CD14-positive monocyte (primary cell): ENCODE results near the gene IQCN. TPM values are rescaled to one million over a fixed set of nuclear protein-coding genes. Genes with fewer than 3 reads are reported as not detected.

Experiments used
- DNase-seq, 3 donors: peaks; one replicate each; pipeline ENCODE4 v3.0.0-alpha.2; 2011 to 2022
- H2AFZ ChIP-seq: 2 replicates; pipeline ENCODE4 v1.6.0; 2012; ENCODE audit warnings: mild to moderate bottlenecking, low read depth, low read length, inconsistent platforms; ENCODE audit not compliant: insufficient read depth, poor library complexity, severe bottlenecking
- H3K27ac ChIP-seq, 2 donors: 1 replicate in 1 of 2; 2 replicates in 1 of 2; pipeline ENCODE4 v1.5.1; 2012 to 2013; ENCODE audit warnings: low read length in 2 of 2, control low read depth in 1 of 2, inconsistent platforms in 1 of 2, low read depth in 1 of 2, mild to moderate bottlenecking in 1 of 2
- H3K27me3 ChIP-seq, 2 donors: one replicate each; pipeline versions ENCODE4 v1.6.0 to v1.6.1; 2011 to 2013; ENCODE audit warnings: low read length in 2 of 2; ENCODE audit not compliant: control insufficient read depth in 2 of 2, insufficient read depth in 2 of 2
- H3K36me3 ChIP-seq, 2 donors: replicated peaks in 1 of 2; 1 replicate in 1 of 2; 2 replicates in 1 of 2; pipeline versions ENCODE4 v1.5.1 to v1.6.1; 2012 to 2013; ENCODE audit warnings: low read length in 2 of 2, control low read depth in 1 of 2, inconsistent platforms in 1 of 2, mild to moderate bottlenecking in 1 of 2; ENCODE audit not compliant: insufficient read depth in 2 of 2, control insufficient read depth in 1 of 2
- H3K4me1 ChIP-seq, 2 donors: 1 replicate in 1 of 2; 2 replicates in 1 of 2; pipeline versions ENCODE4 v1.5.1 to v1.6.1; 2012 to 2013; ENCODE audit warnings: low read length in 2 of 2, control low read depth in 1 of 2, inconsistent platforms in 1 of 2, mild to moderate bottlenecking in 1 of 2, moderate library complexity in 1 of 2; ENCODE audit not compliant: insufficient read depth in 2 of 2, control insufficient read depth in 1 of 2
- H3K4me2 ChIP-seq: replicated peaks from 2 replicates; pipeline ENCODE3; 2012; ENCODE audit warnings: low read length, moderate library complexity, mild to moderate bottlenecking; ENCODE audit not compliant: poor library complexity, severe bottlenecking; ENCODE audit errors: extremely low read depth
- H3K4me3 ChIP-seq, 3 experiments: fragments of 200-600 bp in 1 of 3; sonication (generic) in 1 of 3; replicated peaks in 1 of 3; 1 replicate in 2 of 3; 2 replicates in 1 of 3; pipeline ENCODE4 v1.5.1; 2011 to 2013; ENCODE audit warnings: low read length in 3 of 3, mild to moderate bottlenecking in 3 of 3, control low read depth in 2 of 3, low read depth in 2 of 3, inconsistent platforms in 1 of 3, moderate library complexity in 1 of 3
- H3K79me2 ChIP-seq: 2 replicates; pipeline ENCODE4 v1.6.0; 2012; ENCODE audit warnings: mild to moderate bottlenecking, control low read depth, inconsistent platforms, low read length, moderate library complexity; ENCODE audit not compliant: insufficient read depth
- H3K9ac ChIP-seq: 2 replicates; pipeline ENCODE4 v1.6.0; 2017; ENCODE audit warnings: low read length, mild to moderate bottlenecking; ENCODE audit not compliant: insufficient read depth, poor library complexity, severe bottlenecking
- H3K9me3 ChIP-seq, 2 donors: replicated peaks in 1 of 2; 1 replicate in 1 of 2; 2 replicates in 1 of 2; pipeline versions ENCODE4 v1.5.1 to v1.6.1; 2012 to 2013; ENCODE audit warnings: low read length in 2 of 2, control low read depth in 1 of 2; ENCODE audit not compliant: control insufficient read depth in 1 of 2, insufficient read depth in 1 of 2
- H4K20me1 ChIP-seq: 2 replicates; pipeline ENCODE4 v1.6.0; 2012; ENCODE audit warnings: mild to moderate bottlenecking, low read length, control low read depth, moderate library complexity; ENCODE audit not compliant: insufficient read depth
- H3K27ac Mint-ChIP-seq, 7 donors: one replicate each; pipeline ENCODE4 v1.8.0; 2020; ENCODE audit warnings: mild to moderate bottlenecking in 7 of 7, mixed read lengths in 7 of 7, moderate library complexity in 6 of 7, inconsistent platforms in 2 of 7
- H3K27me3 Mint-ChIP-seq, 3 donors: one replicate each; pipeline ENCODE4 v1.8.0; 2021 to 2022; ENCODE audit warnings: low read depth in 3 of 3, mild to moderate bottlenecking in 3 of 3, mixed read lengths in 3 of 3, moderate library complexity in 3 of 3, inconsistent platforms in 1 of 3
- H3K36me3 Mint-ChIP-seq, 2 donors: one replicate each; pipeline ENCODE4 v1.8.0; 2020; ENCODE audit warnings: mixed read lengths in 2 of 2, inconsistent platforms in 1 of 2, mild to moderate bottlenecking in 1 of 2
- H3K4me1 Mint-ChIP-seq: one replicate; pipeline ENCODE4 v1.8.0; 2020; ENCODE audit warnings: mild to moderate bottlenecking, mixed read lengths
- H3K4me3 Mint-ChIP-seq, 2 donors: one replicate each; pipeline ENCODE4 v1.8.0; 2020; ENCODE audit warnings: mild to moderate bottlenecking in 2 of 2, mixed read lengths in 2 of 2, moderate library complexity in 1 of 2
- H3K9me3 Mint-ChIP-seq, 7 donors: one replicate each; pipeline ENCODE4 v1.8.0; 2020 to 2022; ENCODE audit warnings: mixed read lengths in 7 of 7, mild to moderate bottlenecking in 6 of 7, moderate library complexity in 6 of 7, inconsistent platforms in 2 of 7
- WGBS: methylation state at CpG from one replicate; pipeline ENCODE4 v1.1.5; 2013; ENCODE audit warnings: missing lambda C conversion rate; ENCODE audit not compliant: insufficient coverage; 5-methylcytosine and 5-hydroxymethylcytosine counted together
- intact Hi-C, 2 donors: fragments of 100-400 bp; cut with micrococcal nuclease; formaldehyde crosslinking; loops; one replicate each; pipeline versions ENCODE4 v1.15.0 to v1.15.1; 2023
- polyA plus RNA-seq, 3 donors: library from polyadenylated mRNA; depleted of rRNA in 1 of 3; unstranded in 2 of 3; stranded (reverse) in 1 of 3; fragments of 300-500 nt in 2 of 3; fragments of >200 nt in 1 of 3; fragmentation: Illumina TruSeq in 2 of 3; gene quantifications; 1 replicate in 2 of 3; 2 replicates in 1 of 3; pipeline ENCODE4 v1.2.3, GENCODE V29; 2012 to 2021
- TF ChIP-seq, protein P1 (sequence below): fragments of 200-600 bp; IDR thresholded peaks from one replicate; pipeline ENCODE4 v1.8.0; 2022; ENCODE audit warnings: antibody characterized with exemption, mild to moderate bottlenecking

Gene IQCN
- polyA plus RNA-seq, 3 donors = 6.9 TPM; not detected in 2

DNA sequence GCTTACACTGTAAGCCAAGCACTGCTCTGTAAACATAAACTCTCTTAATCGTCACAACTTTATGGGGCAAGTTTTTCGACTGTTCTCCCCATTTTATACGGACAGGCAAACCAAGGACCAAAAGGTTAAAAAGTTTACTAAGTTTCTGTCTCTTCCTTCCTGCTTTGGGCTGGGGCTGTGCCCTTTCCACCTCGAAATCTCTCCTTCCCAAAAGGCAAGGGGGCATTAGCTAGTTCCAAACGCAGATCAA lies 4.9 kb upstream of the IQCN start:
- no peaks in the 10 kb centered on the region for H3K9me3 ChIP-seq
- H3K4me1 ChIP-seq = peaks cover 47 to 58% of the 10 kb centered on the region in 2 donors

DNA sequence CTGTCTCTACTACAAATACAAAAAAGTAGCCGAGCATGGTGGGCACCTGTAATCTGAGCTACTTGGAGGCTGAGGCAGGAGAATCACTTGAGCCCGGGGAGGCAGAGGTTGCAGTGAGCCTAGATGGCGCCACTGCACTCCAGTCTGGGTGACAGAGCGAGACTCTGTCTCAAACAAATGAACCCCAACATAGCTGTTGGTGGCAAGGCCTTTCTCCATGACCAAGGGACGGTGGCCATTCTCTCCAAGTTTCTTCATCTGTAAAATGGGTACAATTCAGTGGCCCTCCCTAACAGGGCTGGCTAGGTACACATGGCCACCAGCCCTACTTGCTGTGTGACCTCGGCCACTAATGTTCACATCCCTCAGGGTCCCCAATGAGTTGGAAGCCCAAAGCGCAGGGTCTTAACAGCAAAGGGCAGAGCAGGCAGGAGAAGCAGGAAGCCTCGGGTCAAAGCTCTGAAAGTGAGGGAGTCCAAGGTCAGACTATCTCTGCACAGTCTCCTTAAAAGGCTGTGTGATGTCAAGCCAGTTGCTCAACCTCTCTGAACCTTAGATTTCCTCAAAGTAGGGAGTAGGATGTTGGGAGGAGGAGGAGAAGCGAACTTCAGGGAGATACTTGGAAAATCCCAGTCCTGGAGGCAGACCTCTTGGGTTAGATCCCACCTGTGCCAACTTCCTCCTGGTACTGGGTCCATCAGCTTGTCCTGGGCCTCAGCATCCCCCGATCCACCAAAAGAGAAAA lies 4.4 kb upstream of the IQCN start:
- Mint-ChIP-seq H3K36me3 (peaks cover 22 to 58% of the 10 kb centered on the region in 2 donors), H3K4me1 (peaks cover 53% of the 10 kb centered on the region), H3K4me3 (peak overlapping the region; percentile 95 to 97), H3K27ac (peak overlapping the region; percentile 95 to 99 (median 98)), H3K27me3 (peaks cover 0 to 9% (median 2%) of the 10 kb centered on the region in 3 donors), H3K9me3 (peaks cover 0 to 8% (median 5%) of the 10 kb centered on the region in 7 donors)
- peak overlapping the region; percentile 97 for H3K9ac ChIP-seq
- peak overlapping the region; percentile 84 for H3K4me2 ChIP-seq
- H3K27me3 ChIP-seq = no peaks in the 10 kb centered on the region
- no peaks in the 10 kb centered on the region for H3K9me3 ChIP-seq
- WGBS = 81% methylated on average over 6 of the region's 10 CpGs
- H2AFZ ChIP-seq = no peak overlapping the region
- intact Hi-C loops = loop anchor here (1.0 to 10.0 kb wide), 3 partner anchors 44 to 136 kb away; partner anchors contain the start of genes LSM4 (in 2 of the 2) and SSBP4 (in 1 of the 2)
- H3K4me1 ChIP-seq = peaks cover 47 to 59% of the 10 kb centered on the region in 2 donors
- H3K36me3 ChIP-seq = peaks cover 6 to 15% of the 10 kb centered on the region in 2 donors
- peak in 2 of 3 donors; percentile 28 to 38 for DNase-seq
- peak overlapping the region; percentile 75 to 99 (median 98) for H3K4me3 ChIP-seq
- TF ChIP-seq, protein P1, sequence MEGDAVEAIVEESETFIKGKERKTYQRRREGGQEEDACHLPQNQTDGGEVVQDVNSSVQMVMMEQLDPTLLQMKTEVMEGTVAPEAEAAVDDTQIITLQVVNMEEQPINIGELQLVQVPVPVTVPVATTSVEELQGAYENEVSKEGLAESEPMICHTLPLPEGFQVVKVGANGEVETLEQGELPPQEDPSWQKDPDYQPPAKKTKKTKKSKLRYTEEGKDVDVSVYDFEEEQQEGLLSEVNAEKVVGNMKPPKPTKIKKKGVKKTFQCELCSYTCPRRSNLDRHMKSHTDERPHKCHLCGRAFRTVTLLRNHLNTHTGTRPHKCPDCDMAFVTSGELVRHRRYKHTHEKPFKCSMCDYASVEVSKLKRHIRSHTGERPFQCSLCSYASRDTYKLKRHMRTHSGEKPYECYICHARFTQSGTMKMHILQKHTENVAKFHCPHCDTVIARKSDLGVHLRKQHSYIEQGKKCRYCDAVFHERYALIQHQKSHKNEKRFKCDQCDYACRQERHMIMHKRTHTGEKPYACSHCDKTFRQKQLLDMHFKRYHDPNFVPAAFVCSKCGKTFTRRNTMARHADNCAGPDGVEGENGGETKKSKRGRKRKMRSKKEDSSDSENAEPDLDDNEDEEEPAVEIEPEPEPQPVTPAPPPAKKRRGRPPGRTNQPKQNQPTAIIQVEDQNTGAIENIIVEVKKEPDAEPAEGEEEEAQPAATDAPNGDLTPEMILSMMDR = no peak
- H3K79me2 ChIP-seq = peaks cover 53% of the 10 kb centered on the region
- H3K27ac ChIP-seq = peak overlapping the region; percentile 93 to 98
- H4K20me1 ChIP-seq = peaks cover 73% of the 10 kb centered on the region

More for the DNA sequence above, 4.9 kb upstream of the IQCN start:
- 3% methylated on average over 5 of the region's 5 CpGs for WGBS
- H3K4me1 Mint-ChIP-seq = peaks cover 53% of the 10 kb centered on the region
- H3K4me2 ChIP-seq = peak overlapping the region; percentile 84
- peak overlapping the region; percentile 93 to 98 for H3K27ac ChIP-seq
- H3K9me3 Mint-ChIP-seq = peaks cover 0 to 8% (median 5%) of the 10 kb centered on the region in 7 donors
- peak overlapping the region; percentile 95 to 99 (median 98) for H3K27ac Mint-ChIP-seq
- H3K36me3 ChIP-seq = peaks cover 6 to 15% of the 10 kb centered on the region in 2 donors
- TF ChIP-seq, protein P1 = no peak
- H3K36me3 Mint-ChIP-seq = peaks cover 22 to 56% of the 10 kb centered on the region in 2 donors
- intact Hi-C loops = loop anchor here (1.0 to 10.0 kb wide), 3 partner anchors 44 to 136 kb away; partner anchors contain the start of genes LSM4 (in 2 of the 2) and SSBP4 (in 1 of the 2)
- peaks cover 53% of the 10 kb centered on the region for H3K79me2 ChIP-seq
- H3K4me3 Mint-ChIP-seq = peak overlapping the region; percentile 95 to 97
- DNase-seq = no peak
- no peak overlapping the region for H2AFZ ChIP-seq
- H3K9ac ChIP-seq = peak overlapping the region; percentile 97
- H3K27me3 ChIP-seq = no peaks in the 10 kb centered on the region
- peaks cover 0 to 9% (median 2%) of the 10 kb centered on the region in 3 donors for H3K27me3 Mint-ChIP-seq
- H4K20me1 ChIP-seq = peaks cover 68% of the 10 kb centered on the region
- peak overlapping the region; percentile 75 to 99 (median 98) for H3K4me3 ChIP-seq
